ENCODE measurements around the gene SLC25A21. TPM values are rescaled to one million over a fixed set of nuclear protein-coding genes. Genes with fewer than 3 reads are reported as not detected.
"Not testable (repeated sequence)": the region's sequence is repeated elsewhere in the genome, so short reads cannot be mapped to it uniquely, and the experiment has no call there.

Gene SLC25A21
- total RNA-seq, 1 donor from 2014 or later = 0.91 TPM

DNA sequence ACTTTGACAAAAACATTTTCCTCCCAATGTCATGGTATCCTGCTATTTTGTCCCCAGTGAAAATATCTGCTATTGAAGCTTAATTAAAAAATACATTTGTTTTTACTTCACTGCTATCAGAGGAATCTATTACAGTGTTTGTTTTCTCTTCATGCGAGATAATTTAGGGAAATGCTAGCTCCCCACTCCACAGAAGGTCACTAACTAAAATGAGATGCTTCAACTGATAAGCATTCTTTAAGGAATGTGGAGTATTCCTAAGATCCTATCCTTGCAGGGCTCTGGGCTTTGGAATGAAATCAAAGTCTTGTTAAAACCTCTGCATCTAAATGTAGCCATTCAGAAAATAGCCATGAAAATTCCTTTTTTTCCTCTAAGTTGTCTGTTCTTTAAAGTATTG is 471.3 kb downstream of the SLC25A21 start:
- H3K4me1 Mint-ChIP-seq (ENCODE audit: low read depth, unreplicated experiment) = no peaks in the 10 kb centered on the region
- peaks cover 3% of the 10 kb centered on the region for H3K9me3 Mint-ChIP-seq (ENCODE audit: unreplicated experiment)
- no peak overlapping the region for H3K27ac Mint-ChIP-seq (ENCODE audit: unreplicated experiment)
- no peak for DNase-seq
- no peaks in the 10 kb centered on the region for H3K27me3 Mint-ChIP-seq (ENCODE audit: unreplicated experiment)
- no peak overlapping the region for H3K4me3 Mint-ChIP-seq (ENCODE audit: unreplicated experiment)
- H3K36me3 Mint-ChIP-seq (ENCODE audit: unreplicated experiment) = peaks cover 11% of the 10 kb centered on the region
- TF ChIP-seq, protein P1, sequence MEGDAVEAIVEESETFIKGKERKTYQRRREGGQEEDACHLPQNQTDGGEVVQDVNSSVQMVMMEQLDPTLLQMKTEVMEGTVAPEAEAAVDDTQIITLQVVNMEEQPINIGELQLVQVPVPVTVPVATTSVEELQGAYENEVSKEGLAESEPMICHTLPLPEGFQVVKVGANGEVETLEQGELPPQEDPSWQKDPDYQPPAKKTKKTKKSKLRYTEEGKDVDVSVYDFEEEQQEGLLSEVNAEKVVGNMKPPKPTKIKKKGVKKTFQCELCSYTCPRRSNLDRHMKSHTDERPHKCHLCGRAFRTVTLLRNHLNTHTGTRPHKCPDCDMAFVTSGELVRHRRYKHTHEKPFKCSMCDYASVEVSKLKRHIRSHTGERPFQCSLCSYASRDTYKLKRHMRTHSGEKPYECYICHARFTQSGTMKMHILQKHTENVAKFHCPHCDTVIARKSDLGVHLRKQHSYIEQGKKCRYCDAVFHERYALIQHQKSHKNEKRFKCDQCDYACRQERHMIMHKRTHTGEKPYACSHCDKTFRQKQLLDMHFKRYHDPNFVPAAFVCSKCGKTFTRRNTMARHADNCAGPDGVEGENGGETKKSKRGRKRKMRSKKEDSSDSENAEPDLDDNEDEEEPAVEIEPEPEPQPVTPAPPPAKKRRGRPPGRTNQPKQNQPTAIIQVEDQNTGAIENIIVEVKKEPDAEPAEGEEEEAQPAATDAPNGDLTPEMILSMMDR (IDR thresholded peaks at IDR 0.05; ENCODE audit: partially characterized antibody, unreplicated experiment) = no peak

GRCh38 chr14:36700651-36701050 is 471.8 kb downstream of the SLC25A21 start:
- Mint-ChIP-seq H3K4me1 (ENCODE audit: low read depth, unreplicated experiment) (no peaks in the 10 kb centered on the region), H3K4me3 (ENCODE audit: unreplicated experiment) (no peak overlapping the region), H3K36me3 (ENCODE audit: unreplicated experiment) (peaks cover 11% of the 10 kb centered on the region), H3K27ac (ENCODE audit: unreplicated experiment) (no peak overlapping the region), H3K9me3 (ENCODE audit: unreplicated experiment) (peaks cover 3% of the 10 kb centered on the region), H3K27me3 (ENCODE audit: unreplicated experiment) (no peaks in the 10 kb centered on the region)
- TF ChIP-seq, protein P1 (IDR thresholded peaks at IDR 0.05; ENCODE audit: partially characterized antibody, unreplicated experiment) = no peak
- no peak for DNase-seq

- peaks cover 11% of the 10 kb centered on the region for H3K36me3 Mint-ChIP-seq (ENCODE audit: unreplicated experiment)
- H3K4me3 Mint-ChIP-seq (ENCODE audit: unreplicated experiment); H3K27ac Mint-ChIP-seq (ENCODE audit: unreplicated experiment); H3K4me1 Mint-ChIP-seq (ENCODE audit: low read depth, unreplicated experiment); H3K9me3 Mint-ChIP-seq (ENCODE audit: unreplicated experiment); DNase-seq; H3K27me3 Mint-ChIP-seq (ENCODE audit: unreplicated experiment): not testable (repeated sequence)
Measured at GRCh38 chr14:36699420-36699819, 473.0 kb downstream of the SLC25A21 start.

DNA sequence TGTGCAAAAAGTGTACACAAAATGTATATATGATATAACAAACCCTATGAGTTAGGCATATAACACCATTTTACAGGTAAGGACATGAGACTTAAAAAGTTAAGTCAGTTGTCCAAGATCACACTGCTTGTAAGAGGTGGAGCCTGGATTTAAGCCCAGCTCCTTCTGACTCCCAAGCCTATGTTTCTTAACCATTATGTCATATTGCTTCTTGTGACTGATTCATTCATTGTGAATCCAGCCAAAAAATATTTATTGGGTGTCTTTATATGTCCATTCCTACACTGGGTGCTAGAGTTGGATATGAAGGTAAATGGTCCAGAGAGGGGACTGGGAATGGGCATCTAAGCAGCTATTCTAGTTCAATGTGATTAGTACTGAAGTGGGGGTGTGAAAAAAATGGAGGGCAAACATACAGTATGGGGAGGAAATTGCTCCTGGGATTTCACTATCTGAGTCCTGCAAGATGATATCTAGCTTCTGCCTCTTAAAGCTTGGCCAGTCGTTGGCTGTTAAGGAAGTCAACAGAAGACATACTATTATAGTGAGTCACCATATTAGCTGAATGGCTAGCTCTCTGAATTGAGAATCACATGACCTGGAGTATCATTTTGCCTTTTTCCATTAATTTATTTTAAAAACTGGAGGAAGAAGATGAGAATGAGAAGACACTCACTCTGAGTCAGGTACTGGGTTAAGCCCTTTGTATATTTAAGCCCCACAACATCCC is 481.9 kb downstream of the SLC25A21 start:
- no peaks in the 10 kb centered on the region for H3K4me1 Mint-ChIP-seq (ENCODE audit: low read depth, unreplicated experiment)
- no peak overlapping the region for H3K4me3 Mint-ChIP-seq (ENCODE audit: unreplicated experiment)
- TF ChIP-seq, protein P1 (IDR thresholded peaks at IDR 0.05; ENCODE audit: partially characterized antibody, unreplicated experiment) = no peak

DNA sequence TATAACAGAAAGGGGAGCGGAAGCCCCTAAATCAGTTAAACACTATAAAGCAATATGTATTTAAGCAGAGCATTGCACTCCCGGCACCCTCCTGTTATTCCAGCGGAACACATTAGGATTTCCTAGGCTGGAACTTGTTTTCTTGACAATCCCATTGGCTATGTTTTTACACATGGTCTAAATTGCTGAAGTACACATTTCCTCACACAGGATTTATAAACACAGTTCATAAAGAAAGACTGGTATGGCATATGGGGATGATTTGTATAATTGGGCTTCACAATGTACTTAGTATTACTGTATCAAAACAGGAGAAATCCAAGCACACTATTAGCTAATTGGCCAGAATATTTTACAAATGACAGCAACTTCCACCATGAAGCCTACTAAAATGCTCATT is 487.5 kb downstream of the SLC25A21 start:
- TF ChIP-seq, protein P1 (IDR thresholded peaks at IDR 0.05; ENCODE audit: partially characterized antibody, unreplicated experiment) = no peak
- Mint-ChIP-seq H3K27ac (ENCODE audit: unreplicated experiment) (no peak overlapping the region), H3K27me3 (ENCODE audit: unreplicated experiment) (no peaks in the 10 kb centered on the region), H3K4me3 (ENCODE audit: unreplicated experiment) (no peak overlapping the region), H3K36me3 (ENCODE audit: unreplicated experiment) (no peaks in the 10 kb centered on the region), H3K9me3 (ENCODE audit: unreplicated experiment) (no peaks in the 10 kb centered on the region), H3K4me1 (ENCODE audit: low read depth, unreplicated experiment) (no peaks in the 10 kb centered on the region)
- no peak for DNase-seq

More for the DNA sequence above, 481.9 kb downstream of the SLC25A21 start:
- Mint-ChIP-seq H3K9me3 (ENCODE audit: unreplicated experiment) (peaks cover 1% of the 10 kb centered on the region), H3K27ac (ENCODE audit: unreplicated experiment) (no peak overlapping the region), H3K36me3 (ENCODE audit: unreplicated experiment) (no peaks in the 10 kb centered on the region), H3K27me3 (ENCODE audit: unreplicated experiment) (no peaks in the 10 kb centered on the region)
- DNase-seq = no peak
